ENCODE measurements around the gene HSF4.

The HSF4 gene

DNA sequence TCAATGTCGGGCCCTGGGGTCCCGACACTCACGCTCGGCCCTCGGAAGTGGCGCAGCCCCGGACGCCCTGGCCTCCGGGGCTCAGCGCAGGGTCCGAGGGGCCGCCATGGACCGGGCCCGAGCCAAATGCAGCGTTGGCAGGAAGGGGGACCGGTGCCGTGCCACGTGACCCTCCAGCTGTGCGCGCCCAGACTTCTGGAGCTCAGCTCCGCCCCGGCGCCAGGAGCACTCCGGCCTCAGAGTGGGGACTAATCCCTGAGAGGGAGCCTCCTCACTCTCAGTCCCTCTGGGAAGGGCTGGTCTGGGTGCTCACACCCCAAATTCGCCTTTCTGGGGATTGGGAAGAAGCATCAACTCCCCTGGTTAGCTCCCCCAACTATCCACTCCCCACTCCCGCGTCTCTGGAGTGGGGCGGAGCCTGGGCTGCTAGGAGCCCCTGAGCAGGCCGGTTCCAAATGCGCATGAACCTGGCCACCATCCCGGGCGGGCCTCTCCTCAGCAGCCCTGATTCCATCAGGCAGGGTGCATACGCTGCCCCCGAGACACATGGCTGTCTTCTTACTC is 13.6 kb upstream of the HSF4 start, which contains the start of gene B3GNT9:
TSS of gene B3GNT9 (minus strand) at position 166 of the 564 bp plus-strand sequence. CDS start 513 bp downstream, outside the sequence.
- no peak for DNase-seq

- DNase-seq = no peak
Observed at GRCh38 chr16:67151431-67152097, 13.0 kb upstream of the HSF4 start.

- DNase-seq = no peak
Observed at GRCh38 chr16:67154578-67155294, 9.8 kb upstream of the HSF4 start.

DNA sequence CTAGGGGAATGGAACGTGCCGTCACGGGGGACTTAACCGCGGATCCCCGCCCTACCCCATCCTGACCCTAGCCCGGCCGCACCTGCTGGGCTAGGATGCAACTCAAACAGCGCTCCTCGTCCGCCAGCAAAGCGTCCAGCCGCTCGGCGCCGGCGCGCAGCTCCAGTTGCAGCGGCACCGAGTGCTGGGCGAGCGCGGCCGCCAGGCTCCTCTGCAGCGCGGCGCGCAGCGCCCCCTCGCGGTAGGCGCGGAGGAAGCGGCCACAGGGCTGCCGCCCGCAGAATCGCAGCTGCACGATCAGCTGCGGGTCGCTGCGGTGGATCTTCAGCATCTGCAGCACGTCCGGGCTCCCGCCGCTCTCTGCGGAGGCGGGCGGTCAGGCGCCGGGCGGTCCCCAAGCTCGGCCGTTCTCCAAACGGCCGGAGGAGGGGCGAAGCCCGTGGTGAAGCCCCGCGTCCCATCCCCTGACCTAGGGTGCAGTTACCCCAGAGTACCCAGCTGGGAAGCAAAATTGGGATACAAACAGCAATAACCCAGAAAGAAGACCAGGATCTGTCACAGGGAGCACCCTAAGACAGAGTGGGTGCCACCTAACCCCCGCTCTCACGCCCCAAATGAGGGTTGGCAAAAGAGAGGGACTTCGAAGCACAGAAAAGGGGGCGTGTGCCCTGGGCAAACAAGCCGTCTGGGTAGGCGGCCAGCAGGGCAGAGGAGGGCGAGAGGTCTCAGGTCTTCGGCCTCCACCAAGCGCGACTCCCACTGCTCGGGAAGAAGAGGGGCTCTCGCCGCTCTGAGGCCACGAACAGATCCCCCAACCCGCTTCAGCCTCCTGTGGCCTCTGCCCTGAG is 9.0 kb upstream of the HSF4 start:
- DNase-seq = no peak

GRCh38 chr16:67156143-67156844 is 8.3 kb upstream of the HSF4 start:
- DNase-seq = no peak

GRCh38 chr16:67157106-67157748 is 7.3 kb upstream of the HSF4 start:
- no peak for DNase-seq

DNA sequence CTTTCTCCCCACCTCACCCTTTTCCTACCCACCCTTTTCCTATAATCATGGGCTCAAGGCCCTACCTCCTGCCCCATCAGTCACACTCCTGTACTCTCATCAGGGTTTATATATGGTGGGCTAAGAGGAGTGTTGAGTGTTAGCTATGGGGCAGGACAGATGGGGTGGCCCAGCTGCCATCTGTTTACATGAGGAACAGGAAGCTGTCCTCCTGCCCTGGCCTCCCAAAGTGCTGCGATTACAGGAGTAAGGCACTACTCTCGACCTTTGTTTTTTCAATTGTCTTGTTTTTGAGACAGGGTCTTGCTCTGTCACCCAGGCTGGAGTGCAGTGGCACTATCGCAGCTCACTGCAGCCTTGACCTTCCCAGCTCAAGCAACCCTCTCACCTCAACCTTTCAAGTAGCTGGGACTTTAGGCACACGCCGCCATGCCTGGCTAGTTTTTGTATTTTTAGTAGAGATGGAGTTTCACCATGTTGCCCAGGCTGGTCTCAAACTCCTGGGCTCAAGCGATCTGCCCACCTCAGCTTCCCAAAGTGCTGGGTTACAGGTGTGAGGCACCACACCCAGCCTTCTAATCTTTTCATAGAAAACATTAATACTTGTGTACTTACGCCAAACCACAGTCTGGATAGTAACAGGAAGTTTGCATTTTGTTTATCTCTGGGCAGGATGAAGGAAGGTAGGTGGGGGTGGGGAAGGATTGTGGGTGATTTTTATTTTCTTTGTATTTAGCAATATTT is 6.5 kb upstream of the HSF4 start:
- DNase-seq = no peak

DNA sequence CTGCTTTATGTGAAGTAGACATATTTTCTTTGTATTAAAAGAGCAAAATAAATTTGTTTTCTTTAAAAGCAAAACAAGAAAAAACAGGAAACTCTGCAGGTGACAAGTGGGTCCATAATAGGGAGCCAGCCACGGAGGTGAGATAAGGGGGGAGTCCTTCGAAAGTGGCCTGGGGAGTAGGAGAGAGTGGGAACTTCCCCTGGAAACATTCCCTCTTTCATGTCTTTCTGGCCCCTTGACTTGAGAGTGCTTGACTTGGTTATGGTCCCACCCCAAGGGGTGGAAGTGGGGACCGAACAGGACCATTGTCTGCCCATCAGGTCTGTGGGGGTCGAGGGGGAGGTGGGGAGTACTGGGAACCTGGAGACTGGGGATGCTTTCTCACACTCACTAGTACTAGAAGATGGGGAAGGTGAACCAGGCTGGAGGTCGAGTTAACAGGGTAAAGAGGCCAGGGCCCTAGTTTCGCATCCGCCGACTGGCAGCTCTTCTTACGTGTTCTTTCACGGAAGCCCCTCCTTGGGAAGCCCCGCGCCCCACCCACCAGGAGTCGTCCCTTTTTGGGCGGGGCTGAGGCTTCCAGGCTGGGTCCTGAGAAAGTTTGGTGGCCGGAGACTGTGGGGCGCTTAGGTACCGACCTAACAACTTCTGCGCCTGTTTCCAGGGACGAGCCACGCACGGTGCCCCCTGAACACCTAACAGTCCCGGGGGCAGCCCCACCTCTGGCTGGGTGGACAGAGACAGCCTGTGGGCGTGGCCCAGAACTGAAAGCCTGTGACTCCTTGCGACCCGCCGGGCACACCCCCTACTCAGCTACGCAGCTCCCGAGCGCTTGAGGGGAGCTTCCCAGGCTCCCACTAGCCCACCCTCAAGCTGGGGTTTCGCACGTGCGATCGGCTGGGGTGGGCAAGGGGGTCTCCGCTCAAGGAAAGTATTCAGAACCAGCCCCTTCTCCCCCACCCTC is 5.6 kb upstream of the HSF4 start:
- DNase-seq = no peak

DNA sequence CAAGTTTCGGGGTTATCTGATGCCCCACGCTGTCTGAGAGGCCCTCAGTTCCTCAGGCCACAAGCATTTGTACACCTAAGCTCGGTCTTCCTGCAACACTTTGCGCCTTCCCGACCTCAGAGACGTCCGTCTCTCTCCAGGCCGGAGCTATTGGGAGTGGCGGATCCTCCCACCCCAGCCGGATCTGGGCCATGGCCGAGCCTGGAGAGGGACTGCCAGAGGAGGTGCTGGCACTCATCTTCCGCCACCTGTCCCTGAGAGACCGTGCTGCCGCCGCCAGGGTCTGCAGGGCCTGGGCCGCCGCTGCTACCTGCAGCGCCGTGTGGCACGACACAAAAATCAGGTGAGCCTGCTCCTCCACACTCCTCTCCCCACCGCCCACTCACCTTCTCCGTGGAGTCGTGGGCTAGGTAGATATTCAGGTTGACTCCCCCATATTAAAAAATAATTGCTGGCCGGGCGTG is 2.9 kb upstream of the HSF4 start:
- DNase-seq = no peak

DNA sequence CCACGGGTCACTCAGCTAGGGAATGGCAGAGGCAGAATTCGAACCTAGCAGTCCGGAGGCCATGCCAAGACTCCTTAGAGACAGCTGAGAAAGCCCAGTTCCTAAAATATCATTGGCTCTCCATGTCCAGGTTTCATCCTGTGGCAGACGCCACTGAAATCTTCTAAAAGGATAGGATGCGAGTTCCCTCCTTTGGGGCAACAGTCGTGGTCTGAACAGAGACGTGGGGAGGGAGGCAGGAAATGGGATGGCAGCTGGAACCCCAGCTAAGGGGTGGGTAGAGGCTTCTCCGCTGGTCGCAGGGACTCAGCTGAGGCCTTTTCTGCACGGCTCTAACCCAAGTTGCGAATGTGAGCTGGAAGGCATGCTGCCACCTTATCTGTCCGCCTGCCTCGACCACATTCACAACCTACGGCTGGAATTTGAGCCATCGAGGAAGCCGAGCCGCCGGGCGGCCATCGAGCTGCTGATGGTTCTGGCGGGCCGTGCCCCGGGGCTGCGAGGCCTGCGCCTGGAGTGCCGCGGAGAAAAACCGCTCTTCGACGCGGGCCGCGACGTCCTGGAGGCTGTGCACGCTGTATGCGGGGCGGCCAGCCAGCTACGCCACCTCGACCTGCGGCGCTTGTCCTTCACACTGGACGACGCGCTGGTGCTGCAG is 1.9 kb upstream of the HSF4 start:
- no peak for DNase-seq

- DNase-seq = no peak
Observed at GRCh38 chr16:67163164-67163998, 1.2 kb upstream of the HSF4 start.

DNA sequence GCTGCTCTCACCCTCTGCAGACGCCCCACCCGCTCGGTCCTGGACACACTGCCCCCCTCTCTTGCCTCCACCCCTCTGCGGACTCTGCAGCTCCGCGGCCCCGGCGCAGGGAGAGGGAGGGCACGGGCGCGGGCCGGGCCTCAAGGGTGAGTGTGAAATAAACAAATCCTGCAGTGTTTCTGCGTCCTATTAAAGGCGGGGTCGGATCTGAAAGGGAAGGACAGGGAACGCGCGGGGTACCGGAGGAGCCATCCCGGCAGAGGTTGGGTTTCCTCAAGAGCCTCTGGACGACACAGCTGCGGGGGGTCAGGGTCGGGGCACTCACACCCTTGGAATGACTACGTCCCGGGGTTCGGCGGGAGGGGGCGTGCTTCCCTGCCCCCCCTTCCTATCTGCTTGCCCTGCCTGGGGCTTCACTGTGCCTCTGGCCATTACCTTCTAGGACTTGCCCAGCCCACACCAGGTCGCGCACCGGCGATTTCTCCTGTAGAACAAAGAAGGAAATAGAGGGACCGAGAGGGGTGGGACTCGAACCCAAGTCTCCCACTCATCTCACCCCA is 466 bp upstream of the HSF4 start:
- DNase-seq = no peak

- DNase-seq = no peak
Observed at GRCh38 chr16:67165121-67166078, 855 bp downstream of the HSF4 start.

GRCh38 chr16:67166110-67166547 is 1.6 kb downstream of the HSF4 start:
- no peak for DNase-seq

GRCh38 chr16:67166598-67167168 is 2.1 kb downstream of the HSF4 start:
- DNase-seq = no peak

GRCh38 chr16:67167588-67167987 is 3.0 kb downstream of the HSF4 start:
- DNase-seq = no peak
